Gastrocnemius medialis (tissue), 4 donors: ENCODE data around the gene SCG5. TPM values are rescaled to one million over a fixed set of nuclear protein-coding genes. Genes with fewer than 3 reads are reported as not detected.

Experiments
- ATAC-seq, 2 donors: fragments of 150-250 bp; one replicate each; pipeline ENCODE4 v1.9.1; 2016
- DNase-seq, 2 donors: peaks; one replicate each; pipeline ENCODE4 v3.0.0-alpha.2; 2019
- H3K27ac ChIP-seq, 4 donors: fragments of 200-600 bp; sonication (generic); 1 replicate in 1 of 4; 2 replicates in 3 of 4; pipeline ENCODE4 v1.5.1; 2016 to 2018; ENCODE audit warnings: mild to moderate bottlenecking in 2 of 4, moderate library complexity in 1 of 4
- H3K27me3 ChIP-seq, 3 donors: fragments of 200-600 bp; sonication (generic) in 2 of 3; 1 replicate in 1 of 3; 2 replicates in 2 of 3; pipeline versions ENCODE4 v1.5.1 to v1.6.0; 2016 to 2019; ENCODE audit warnings: mild to moderate bottlenecking in 1 of 3, moderate library complexity in 1 of 3
- H3K36me3 ChIP-seq, 2 donors: fragments of 200-600 bp; sonication (generic) in 1 of 2; one replicate each; pipeline ENCODE4 v1.5.1; 2017 to 2018
- H3K4me1 ChIP-seq, 2 donors: fragments of 200-600 bp; sonication (generic) in 1 of 2; one replicate each; pipeline ENCODE4 v1.5.1; 2016 to 2017; ENCODE audit warnings: mild to moderate bottlenecking in 2 of 2
- H3K4me3 ChIP-seq, 4 donors: fragments of 200-600 bp; sonication (generic) in 3 of 4; 1 replicate in 1 of 4; 2 replicates in 3 of 4; pipeline ENCODE4 v1.5.1; 2016 to 2019; ENCODE audit warnings: mild to moderate bottlenecking in 2 of 4
- H3K9me3 ChIP-seq, 3 donors: fragments of 200-600 bp; sonication (generic) in 2 of 3; 1 replicate in 1 of 3; 2 replicates in 2 of 3; pipeline ENCODE4 v1.5.1; 2016 to 2019
- POLR2A ChIP-seq, 2 donors: fragments of 450-650 bp; IDR thresholded peaks; one replicate each; pipeline ENCODE4 v1.6.1; 2017; ENCODE audit warnings: antibody characterized with exemption in 2 of 2, mild to moderate bottlenecking in 2 of 2, moderate library complexity in 2 of 2
- in situ Hi-C, 4 donors: fragments of 200-750 bp; cut with MboI; loops; one replicate each; pipeline versions ENCODE4 v1.15.0 to v1.8.0; 2017; ENCODE audit warnings: low sequenced_read_pairs in 4 of 4
- intact Hi-C: fragments of 100-400 bp; cut with DNase I; formaldehyde crosslinking; loops from one replicate; pipeline ENCODE4 v1.15.1; 2023; ENCODE audit warnings: low total_unique reads
- total RNA-seq, 4 donors: library from RNA; depleted of rRNA; stranded (reverse); fragments of >200 nt; gene quantifications; one replicate each; pipeline versions ENCODE4 v1.1.0 to v1.2.3, GENCODE V29; 2016
- TF ChIP-seq, protein P1 (sequence below), 5 experiments: fragments of 450-650 bp in 3 of 5; fragments of 200-600 bp in 2 of 5; sonication (generic) in 2 of 5; IDR thresholded peaks in 4 of 5; conservative IDR thresholded peaks in 1 of 5; 1 replicate in 4 of 5; 2 replicates in 1 of 5; pipeline ENCODE4 v1.5.1; 2016 to 2019; ENCODE audit warnings: antibody characterized with exemption in 5 of 5, mild to moderate bottlenecking in 3 of 5, moderate library complexity in 3 of 5

The SCG5 gene
- total RNA-seq, 4 donors from 2014 or later: 0.53 TPM; not detected in 3

DNA sequence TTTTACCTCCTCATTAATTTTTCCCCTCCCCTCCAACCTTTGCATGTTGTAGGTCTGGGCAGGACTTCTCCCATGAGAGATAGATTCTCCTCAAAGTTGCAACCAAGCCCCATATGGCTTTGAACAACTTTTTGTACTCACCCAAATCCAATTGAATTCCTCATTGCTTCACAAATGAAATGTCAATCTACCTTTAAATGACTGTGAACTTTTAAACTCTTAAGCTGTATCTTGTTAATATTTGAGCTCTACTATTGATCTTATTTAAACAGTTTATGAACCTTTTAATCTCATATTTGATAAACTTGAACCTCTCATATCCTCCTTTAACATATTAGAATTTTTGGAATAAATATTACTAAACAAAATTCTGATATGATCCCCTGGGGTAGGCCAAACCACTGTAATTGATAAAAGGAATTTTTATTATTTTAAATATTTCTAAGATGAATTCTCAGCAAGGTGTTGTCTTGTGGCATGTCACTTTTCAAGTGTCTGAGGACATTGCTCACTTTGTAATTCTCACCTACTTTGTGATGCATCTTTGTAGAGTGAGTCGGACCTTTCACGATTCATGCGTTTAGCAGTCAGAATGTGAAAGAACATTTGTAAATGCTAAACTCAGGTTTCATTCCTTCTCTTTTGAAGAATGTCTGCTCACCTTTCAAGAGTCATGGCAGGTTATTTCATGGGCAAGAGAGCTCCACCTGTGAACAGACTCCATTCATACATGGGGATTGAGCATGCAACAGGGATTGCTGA is 52.9 kb downstream of the SCG5 start:
- Histone ChIP-seq H3K4me3 (no peak overlapping the region), H3K27me3 (no peaks in the 10 kb centered on the region), H3K27ac (no peak overlapping the region), H3K9me3 (no peaks in the 10 kb centered on the region), H3K4me1 (no peaks in the 10 kb centered on the region), H3K36me3 (no peaks in the 10 kb centered on the region)
- intact Hi-C loops (no loop called here), in situ Hi-C loops (no loop called here)
- DNase-seq (no peak), ATAC-seq (no peak)
- no peak for TF ChIP-seq POLR2A (IDR thresholded peaks at IDR 0.05)
- TF ChIP-seq, protein P1, sequence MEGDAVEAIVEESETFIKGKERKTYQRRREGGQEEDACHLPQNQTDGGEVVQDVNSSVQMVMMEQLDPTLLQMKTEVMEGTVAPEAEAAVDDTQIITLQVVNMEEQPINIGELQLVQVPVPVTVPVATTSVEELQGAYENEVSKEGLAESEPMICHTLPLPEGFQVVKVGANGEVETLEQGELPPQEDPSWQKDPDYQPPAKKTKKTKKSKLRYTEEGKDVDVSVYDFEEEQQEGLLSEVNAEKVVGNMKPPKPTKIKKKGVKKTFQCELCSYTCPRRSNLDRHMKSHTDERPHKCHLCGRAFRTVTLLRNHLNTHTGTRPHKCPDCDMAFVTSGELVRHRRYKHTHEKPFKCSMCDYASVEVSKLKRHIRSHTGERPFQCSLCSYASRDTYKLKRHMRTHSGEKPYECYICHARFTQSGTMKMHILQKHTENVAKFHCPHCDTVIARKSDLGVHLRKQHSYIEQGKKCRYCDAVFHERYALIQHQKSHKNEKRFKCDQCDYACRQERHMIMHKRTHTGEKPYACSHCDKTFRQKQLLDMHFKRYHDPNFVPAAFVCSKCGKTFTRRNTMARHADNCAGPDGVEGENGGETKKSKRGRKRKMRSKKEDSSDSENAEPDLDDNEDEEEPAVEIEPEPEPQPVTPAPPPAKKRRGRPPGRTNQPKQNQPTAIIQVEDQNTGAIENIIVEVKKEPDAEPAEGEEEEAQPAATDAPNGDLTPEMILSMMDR (IDR thresholded peaks at IDR 0.05 in 4 of 5, conservative IDR thresholded peaks at IDR 0.05 in 1 of 5): no peak

DNA sequence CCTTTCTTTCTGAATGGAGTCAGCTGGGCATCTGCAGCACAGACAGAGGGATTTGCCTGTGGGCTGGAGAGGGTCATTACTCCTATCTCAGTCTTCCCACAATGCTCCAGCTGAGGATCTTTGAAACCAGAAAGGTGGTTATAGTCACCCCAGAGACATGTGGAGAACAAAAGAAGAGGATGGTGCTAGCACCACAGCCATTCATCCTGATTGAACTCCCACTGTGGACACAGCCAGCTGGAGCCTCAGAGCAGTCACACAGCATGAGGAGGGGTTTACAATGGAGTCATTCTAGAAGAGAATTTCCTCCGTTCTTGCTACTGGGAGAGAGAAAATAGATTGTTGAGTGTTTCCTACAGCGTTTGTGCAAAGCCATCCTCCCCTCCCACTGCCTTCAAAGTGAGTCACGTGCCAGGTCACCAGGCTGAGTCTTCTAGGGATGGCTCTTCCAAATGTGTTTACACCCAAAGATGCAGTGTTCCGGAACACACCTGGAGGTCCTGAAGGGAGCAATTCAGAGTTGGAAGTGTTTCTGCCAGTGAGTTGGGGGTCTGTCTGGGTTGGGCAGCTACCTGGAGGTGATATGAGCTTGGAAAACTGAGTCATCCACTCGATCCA is 57.4 kb downstream of the SCG5 start:
- Histone ChIP-seq H3K4me1 (no peaks in the 10 kb centered on the region), H3K36me3 (no peaks in the 10 kb centered on the region), H3K9me3 (no peaks in the 10 kb centered on the region), H3K27me3 (no peaks in the 10 kb centered on the region), H3K4me3 (no peak overlapping the region), H3K27ac (no peak overlapping the region)
- no peak for DNase-seq
- in situ Hi-C loops: no loop called here
- TF ChIP-seq, protein P1 (IDR thresholded peaks at IDR 0.05 in 4 of 5, conservative IDR thresholded peaks at IDR 0.05 in 1 of 5): no peak
- no peak for TF ChIP-seq POLR2A (IDR thresholded peaks at IDR 0.05)
- intact Hi-C loops: no loop called here
- no peak for ATAC-seq

DNA sequence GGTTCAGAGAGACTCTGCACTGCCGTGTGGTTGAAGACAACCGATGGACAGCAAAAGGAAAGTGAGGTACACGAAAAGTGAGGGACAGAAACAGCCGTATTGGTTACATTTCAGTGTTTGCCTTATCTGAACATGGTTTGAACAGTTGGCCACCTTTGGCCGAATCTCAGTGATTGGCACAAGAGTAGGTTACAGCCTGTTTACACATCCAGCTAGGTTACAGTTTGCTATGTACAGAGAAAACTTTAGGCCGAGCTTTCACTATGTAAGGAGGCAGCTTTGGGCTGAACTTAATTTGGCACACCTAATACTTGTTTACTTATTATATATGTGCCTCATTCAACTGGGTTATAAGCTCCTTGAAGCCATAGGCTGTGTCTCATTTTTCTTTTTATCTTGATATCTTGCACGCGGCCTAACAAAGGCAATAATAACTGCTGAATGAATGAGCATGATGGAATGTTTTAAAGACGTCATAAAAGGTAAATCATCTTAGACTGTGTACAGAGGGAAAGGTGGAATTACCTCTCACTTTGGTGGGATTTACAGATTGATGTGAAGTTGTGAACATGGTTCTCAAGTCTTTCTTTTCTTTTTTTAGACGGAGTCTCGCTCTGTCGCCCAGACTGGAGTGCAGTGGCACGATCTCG is 59.1 kb downstream of the SCG5 start:
- no peaks in the 10 kb centered on the region for H3K27me3 ChIP-seq
- no peak for ATAC-seq
- H3K27ac ChIP-seq: no peak overlapping the region
- intact Hi-C loops: no loop called here
- H3K4me1 ChIP-seq: no peaks in the 10 kb centered on the region
- in situ Hi-C loops: no loop called here
- no peaks in the 10 kb centered on the region for H3K9me3 ChIP-seq
- TF ChIP-seq, protein P1 (IDR thresholded peaks at IDR 0.05 in 4 of 5, conservative IDR thresholded peaks at IDR 0.05 in 1 of 5): no peak
- no peak for TF ChIP-seq POLR2A (IDR thresholded peaks at IDR 0.05)
- H3K36me3 ChIP-seq: no peaks in the 10 kb centered on the region
- DNase-seq: no peak
- H3K4me3 ChIP-seq: no peak overlapping the region

DNA sequence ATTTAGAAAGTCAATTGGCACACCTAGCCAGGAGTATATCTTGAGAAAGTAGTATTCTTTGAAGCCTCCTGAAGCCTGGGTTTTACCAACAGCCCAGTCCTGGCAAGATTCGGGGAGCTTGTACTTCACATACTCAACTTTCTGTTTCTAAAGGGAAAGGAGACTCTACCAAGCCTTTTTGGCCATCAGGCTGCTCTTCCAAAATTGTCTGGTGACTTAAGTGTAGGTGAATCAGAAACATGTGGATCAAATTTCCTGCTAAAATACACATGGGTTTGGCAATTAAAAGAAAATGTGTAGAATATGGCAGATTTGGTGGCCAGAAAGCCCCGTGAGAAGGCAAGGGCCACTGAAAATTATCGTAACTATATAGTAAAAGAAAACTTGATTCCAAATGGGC is 60.4 kb downstream of the SCG5 start:
- Histone ChIP-seq H3K4me1 (no peaks in the 10 kb centered on the region), H3K9me3 (no peaks in the 10 kb centered on the region), H3K36me3 (no peaks in the 10 kb centered on the region), H3K27me3 (no peaks in the 10 kb centered on the region), H3K27ac (no peak overlapping the region), H3K4me3 (no peak overlapping the region)
- DNase-seq: no peak
- no peak for ATAC-seq
- TF ChIP-seq POLR2A (IDR thresholded peaks at IDR 0.05): no peak
- TF ChIP-seq, protein P1 (IDR thresholded peaks at IDR 0.05 in 4 of 5, conservative IDR thresholded peaks at IDR 0.05 in 1 of 5): no peak
- in situ Hi-C loops (no loop called here), intact Hi-C loops (no loop called here)
